Activated CD8-positive, alpha-beta memory T cell treated with anti-CD3 and anti-CD28 coated beads, Interleukin-2, amount 50 U/mL, for 24 hours (primary cell): ENCODE data around the gene THADA.
"Not testable (repeated sequence)": the region's sequence is repeated elsewhere in the genome, so short reads cannot be mapped to it uniquely, and the experiment has no call there.

ENCODE experiments used
- DNase-seq: peaks from one replicate; pipeline ENCODE4 v3.0.0-alpha.2; 2020; ENCODE audit errors: extremely low read depth

THADA gene

GRCh38 chr2:43387092-43388062 lies 208.5 kb downstream of the THADA start:
- DNase-seq = no peak

GRCh38 chr2:43386679-43387078 lies 209.2 kb downstream of the THADA start:
- not testable (repeated sequence) for DNase-seq

- DNase-seq = no peak
Measured at GRCh38 chr2:43384143-43384542, 211.7 kb downstream of the THADA start.

- no peak for DNase-seq
Measured at GRCh38 chr2:43383533-43383932, 212.3 kb downstream of the THADA start.

- no peak for DNase-seq
Measured at GRCh38 chr2:43379494-43379893, 216.3 kb downstream of the THADA start.

GRCh38 chr2:43377327-43377726 lies 218.5 kb downstream of the THADA start:
- DNase-seq = no peak

- no peak for DNase-seq
Measured at GRCh38 chr2:43376523-43377198, 219.2 kb downstream of the THADA start.

- DNase-seq = no peak
Measured at GRCh38 chr2:43375746-43376522, 219.9 kb downstream of the THADA start.

GRCh38 chr2:43372416-43373081 lies 223.3 kb downstream of the THADA start:
- no peak for DNase-seq

GRCh38 chr2:43370705-43371104 lies 225.1 kb downstream of the THADA start:
- DNase-seq = no peak

GRCh38 chr2:43370146-43370545 lies 225.7 kb downstream of the THADA start:
- DNase-seq = no peak

- DNase-seq = no peak
Measured at GRCh38 chr2:43368483-43369385, 227.1 kb downstream of the THADA start.

- no peak for DNase-seq
Measured at GRCh38 chr2:43367012-43367782, 228.6 kb downstream of the THADA start.

- DNase-seq = no peak
Measured at GRCh38 chr2:43363120-43363519, 232.7 kb downstream of the THADA start.

- DNase-seq = no peak
Measured at GRCh38 chr2:43361286-43361685, 234.6 kb downstream of the THADA start.

GRCh38 chr2:43360137-43360536 lies 235.7 kb downstream of the THADA start:
- no peak for DNase-seq

GRCh38 chr2:43358410-43359201 lies 237.2 kb downstream of the THADA start:
- no peak for DNase-seq

- no peak for DNase-seq
Measured at GRCh38 chr2:43356774-43357173, 239.1 kb downstream of the THADA start.

GRCh38 chr2:43355399-43355798 lies 240.4 kb downstream of the THADA start:
- DNase-seq = no peak
